HAP-1 (cell line): ENCODE data around the gene NMT1.

Experiments used
- DNase-seq, 2 experiments: peaks; one replicate each; pipeline ENCODE4 v3.0.0-alpha.2; 2016 to 2020; ENCODE audit warnings: low spot score in 2 of 2
- H3K27me3 ChIP-seq: fragments of 250-450 bp; sonication (Bioruptor Pico); 2 replicates; pipeline ENCODE4 v1.5.1; 2020; ENCODE audit warnings: low read depth, mild to moderate bottlenecking, moderate library complexity
- H3K36me3 ChIP-seq: fragments of 250-450 bp; sonication (Bioruptor Pico); replicated peaks from 2 replicates; pipeline ENCODE4 v1.5.1; 2020; ENCODE audit warnings: mild to moderate bottlenecking
- H3K4me1 ChIP-seq: fragments of 250-450 bp; sonication (Bioruptor Pico); 2 replicates; pipeline ENCODE4 v1.5.1; 2020; ENCODE audit warnings: mild to moderate bottlenecking
- H3K4me3 ChIP-seq: fragments of 250-450 bp; sonication (Bioruptor Pico); 2 replicates; pipeline ENCODE4 v1.5.1; 2020; ENCODE audit warnings: mild to moderate bottlenecking, moderate library complexity
- H3K9me3 ChIP-seq: fragments of 250-450 bp; sonication (Bioruptor Pico); 2 replicates; pipeline ENCODE4 v1.5.1; 2020; ENCODE audit warnings: mild to moderate bottlenecking, moderate library complexity
- in situ Hi-C: fragments of 300-500 bp; cut with MboI; formaldehyde crosslinking; loops from 3 replicates; pipeline ENCODE4 v1.14.3; 2020; ENCODE audit warnings: low sequenced_read_pairs, inconsistent platforms, mixed read lengths

Gene NMT1

GRCh38 chr17:45108051-45108450 lies 46.9 kb downstream of the NMT1 start:
- DNase-seq: no peak
- no peak overlapping the region for H3K4me3 ChIP-seq
- no peaks in the 10 kb centered on the region for H3K9me3 ChIP-seq
- in situ Hi-C loops: no loop called here
- H3K36me3 ChIP-seq: peaks cover 58% of the 10 kb centered on the region
- no peaks in the 10 kb centered on the region for H3K27me3 ChIP-seq
- no peaks in the 10 kb centered on the region for H3K4me1 ChIP-seq

GRCh38 chr17:45108595-45109521 lies 47.7 kb downstream of the NMT1 start:
- in situ Hi-C loops: no loop called here
- Histone ChIP-seq H3K36me3 (peaks cover 50% of the 10 kb centered on the region), H3K27me3 (no peaks in the 10 kb centered on the region), H3K4me3 (no peak overlapping the region), H3K9me3 (no peaks in the 10 kb centered on the region), H3K4me1 (no peaks in the 10 kb centered on the region)
- no peak for DNase-seq

GRCh38 chr17:45110676-45111611 lies 49.8 kb downstream of the NMT1 start:
- Histone ChIP-seq H3K36me3 (peaks cover 31% of the 10 kb centered on the region), H3K9me3 (no peaks in the 10 kb centered on the region), H3K4me3 (no peak overlapping the region), H3K4me1 (no peaks in the 10 kb centered on the region), H3K27me3 (no peaks in the 10 kb centered on the region)
- in situ Hi-C loops: no loop called here
- no peak for DNase-seq

GRCh38 chr17:45111850-45112249 lies 50.7 kb downstream of the NMT1 start:
- Histone ChIP-seq H3K4me1 (no peaks in the 10 kb centered on the region), H3K9me3 (no peaks in the 10 kb centered on the region)

GRCh38 chr17:45112559-45113423 lies 51.7 kb downstream of the NMT1 start:
- H3K4me1 ChIP-seq: no peaks in the 10 kb centered on the region
- peaks cover 12% of the 10 kb centered on the region for H3K36me3 ChIP-seq
- in situ Hi-C loops: no loop called here
- H3K4me3 ChIP-seq: no peak overlapping the region
- H3K9me3 ChIP-seq: no peaks in the 10 kb centered on the region
- no peaks in the 10 kb centered on the region for H3K27me3 ChIP-seq
- DNase-seq: no peak

More at GRCh38 chr17:45111850-45112249, 50.7 kb downstream of the NMT1 start:
- Histone ChIP-seq H3K4me3 (no peak overlapping the region), H3K27me3 (no peaks in the 10 kb centered on the region), H3K36me3 (peaks cover 22% of the 10 kb centered on the region)
- no peak for DNase-seq
- in situ Hi-C loops: no loop called here

GRCh38 chr17:45113424-45113754 lies 52.3 kb downstream of the NMT1 start:
- H3K9me3 ChIP-seq: no peaks in the 10 kb centered on the region
- H3K36me3 ChIP-seq: peaks cover 6% of the 10 kb centered on the region
- DNase-seq: no peak
- in situ Hi-C loops: no loop called here
- H3K4me1 ChIP-seq: no peaks in the 10 kb centered on the region
- no peak overlapping the region for H3K4me3 ChIP-seq
- H3K27me3 ChIP-seq: no peaks in the 10 kb centered on the region

GRCh38 chr17:45114117-45114932 lies 53.2 kb downstream of the NMT1 start:
- Histone ChIP-seq H3K9me3 (no peaks in the 10 kb centered on the region), H3K4me1 (no peaks in the 10 kb centered on the region), H3K4me3 (no peak overlapping the region), H3K36me3 (no peaks in the 10 kb centered on the region; the same call in 1 of the 2 replicates), H3K27me3 (no peaks in the 10 kb centered on the region)
- in situ Hi-C loops: no loop called here
- no peak for DNase-seq

GRCh38 chr17:45115015-45115625 lies 54.0 kb downstream of the NMT1 start:
- in situ Hi-C loops: no loop called here
- no peak for DNase-seq
- Histone ChIP-seq H3K36me3 (no peaks in the 10 kb centered on the region; the same call in 1 of the 2 replicates), H3K27me3 (no peaks in the 10 kb centered on the region), H3K9me3 (no peaks in the 10 kb centered on the region), H3K4me3 (no peak overlapping the region), H3K4me1 (no peaks in the 10 kb centered on the region)

GRCh38 chr17:45115871-45116270 lies 54.8 kb downstream of the NMT1 start:
- in situ Hi-C loops: no loop called here
- no peaks in the 10 kb centered on the region for H3K9me3 ChIP-seq

GRCh38 chr17:45116434-45117016 lies 55.4 kb downstream of the NMT1 start:
- in situ Hi-C loops: no loop called here
- Histone ChIP-seq H3K36me3 (no peaks in the 10 kb centered on the region; the same call in 1 of the 2 replicates), H3K27me3 (no peaks in the 10 kb centered on the region), H3K4me3 (no peak overlapping the region), H3K4me1 (no peaks in the 10 kb centered on the region), H3K9me3 (no peaks in the 10 kb centered on the region)
- no peak for DNase-seq

More at GRCh38 chr17:45115871-45116270, 54.8 kb downstream of the NMT1 start:
- H3K4me1 ChIP-seq: no peaks in the 10 kb centered on the region
- H3K36me3 ChIP-seq: no peaks in the 10 kb centered on the region; the same call in 1 of the 2 replicates
- no peaks in the 10 kb centered on the region for H3K27me3 ChIP-seq
- DNase-seq: no peak
- H3K4me3 ChIP-seq: no peak overlapping the region

GRCh38 chr17:45117334-45117733 lies 56.2 kb downstream of the NMT1 start:
- Histone ChIP-seq H3K4me3 (no peak overlapping the region), H3K36me3 (no peaks in the 10 kb centered on the region; the same call in 1 of the 2 replicates), H3K27me3 (no peaks in the 10 kb centered on the region)

More at GRCh38 chr17:45117334-45117733, 56.2 kb downstream of the NMT1 start:
- Histone ChIP-seq H3K9me3 (no peaks in the 10 kb centered on the region), H3K4me1 (no peaks in the 10 kb centered on the region)
- in situ Hi-C loops: no loop called here
- DNase-seq: no peak
